GM19239 (cell line): ENCODE data around the gene ETV3L.

Experiments
- DNase-seq: peaks from one replicate; pipeline ENCODE4 v3.0.0; 2011; ENCODE audit warnings: low spot score; ENCODE audit not compliant: insufficient read length
- FAIRE-seq: peaks from 2 replicates; lab custom pipeline; 2011; peaks lifted over from hg19 to GRCh38; lab: Jason Lieb, UNC

Gene ETV3L

GRCh38 chr1:157099633-157100009 lies at the start of gene ETV3L:
Gene ETV3L, minus strand, starts transcription at chr1:157099808. Its CDS starts 285 bp downstream, at chr1:157099523.
- no peak for FAIRE-seq
- no peak for DNase-seq

- FAIRE-seq = no peak
- DNase-seq = no peak
Observed at GRCh38 chr1:157147906-157148700, 48.5 kb upstream of the ETV3L start.

DNA sequence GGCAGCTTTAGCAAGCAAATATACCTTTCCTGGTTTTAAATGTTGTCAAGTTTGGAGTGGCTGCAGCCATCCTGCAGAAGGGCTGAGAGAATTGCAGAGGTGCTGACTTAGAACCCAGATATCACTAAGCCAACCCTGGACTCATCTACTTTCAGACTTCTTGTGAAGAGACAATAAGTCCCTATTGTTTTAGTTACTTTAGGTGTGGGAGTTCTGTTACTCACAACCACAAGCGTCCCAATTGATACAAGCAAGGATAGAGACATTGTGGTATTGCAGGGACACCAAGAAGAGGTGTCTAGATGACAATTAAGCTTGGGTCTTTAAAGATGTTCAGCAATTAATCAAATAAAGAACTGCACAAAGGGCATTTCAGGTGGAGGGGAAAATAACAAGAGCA lies 47.4 kb upstream of the ETV3L start:
- no peak for DNase-seq
- FAIRE-seq = no peak

GRCh38 chr1:157146244-157146643 lies 46.6 kb upstream of the ETV3L start:
- FAIRE-seq = no peak
- no peak for DNase-seq

- no peak for DNase-seq
- no peak for FAIRE-seq
Observed at GRCh38 chr1:157145076-157145475, 45.5 kb upstream of the ETV3L start.

DNA sequence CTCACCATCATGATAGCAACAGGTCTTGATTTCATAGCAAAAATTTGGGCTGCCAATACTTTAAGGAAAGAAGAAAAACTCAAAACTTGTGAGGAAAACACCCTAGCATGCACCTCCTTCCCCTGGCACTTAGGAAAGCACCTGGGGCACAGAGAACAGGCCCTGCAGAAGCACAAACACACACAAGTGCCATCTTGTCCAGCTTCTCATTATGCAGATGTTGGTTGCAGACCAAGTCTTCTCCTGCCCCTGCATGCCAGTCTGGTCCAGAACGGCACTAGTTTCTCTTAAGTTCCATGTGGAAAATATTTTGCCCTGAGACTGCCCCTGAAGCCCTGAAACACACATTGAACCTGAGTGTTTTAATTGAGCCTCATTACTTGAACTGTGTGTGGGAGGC lies 44.9 kb upstream of the ETV3L start:
- no peak for FAIRE-seq
- DNase-seq = no peak

DNA sequence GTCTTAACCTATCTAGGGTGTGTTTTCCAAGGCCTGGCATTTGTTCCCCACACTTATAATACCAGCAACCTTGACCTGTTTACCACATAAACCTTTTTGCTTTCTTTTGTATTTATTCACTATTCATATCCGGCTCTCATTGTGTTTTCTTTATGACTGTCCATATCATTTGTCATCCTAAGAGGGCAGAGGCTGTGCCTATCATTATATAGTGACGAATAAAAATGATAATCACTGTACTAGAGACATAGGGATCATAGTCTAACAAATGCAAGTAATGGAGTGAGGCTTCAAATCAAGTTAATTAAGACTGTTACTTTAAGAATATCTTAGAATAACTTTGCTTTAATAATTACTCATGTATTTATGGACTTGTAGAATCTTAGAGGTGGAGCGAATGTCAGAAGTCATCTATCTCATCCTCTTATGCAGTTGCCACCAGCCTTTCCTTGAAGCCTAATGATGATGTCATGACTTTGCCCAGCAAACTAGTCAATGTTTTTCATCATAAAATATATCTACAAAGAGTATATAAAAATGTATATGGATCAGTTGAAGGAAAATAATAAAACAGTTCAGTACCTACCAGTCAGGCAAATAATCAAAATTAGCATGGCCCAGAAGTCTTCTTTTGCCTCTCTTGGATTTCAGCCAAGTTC lies 43.3 kb upstream of the ETV3L start:
- DNase-seq (no peak), FAIRE-seq (no peak)

DNA sequence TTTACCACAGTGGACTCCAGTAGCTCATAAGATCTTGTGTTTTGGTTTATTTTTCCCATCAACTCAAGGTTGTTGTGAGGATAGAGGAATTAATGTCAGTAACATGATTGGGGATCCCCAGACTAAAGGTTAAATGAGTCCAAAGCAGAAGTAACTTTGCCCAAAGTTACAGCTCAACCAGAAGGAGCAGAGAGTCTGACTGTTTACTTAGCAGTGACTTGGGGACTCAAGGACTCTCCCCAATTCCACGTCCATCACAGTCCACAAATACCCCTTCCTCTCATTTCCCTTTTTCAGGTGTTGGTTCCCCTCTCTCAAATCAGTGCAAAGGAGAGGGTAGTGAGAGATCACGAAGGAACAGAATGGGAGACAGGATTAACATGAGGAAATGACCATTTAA lies 42.6 kb upstream of the ETV3L start:
- FAIRE-seq (no peak), DNase-seq (no peak)

GRCh38 chr1:157141212-157141855 lies 41.7 kb upstream of the ETV3L start:
- no peak for DNase-seq
- no peak for FAIRE-seq

DNA sequence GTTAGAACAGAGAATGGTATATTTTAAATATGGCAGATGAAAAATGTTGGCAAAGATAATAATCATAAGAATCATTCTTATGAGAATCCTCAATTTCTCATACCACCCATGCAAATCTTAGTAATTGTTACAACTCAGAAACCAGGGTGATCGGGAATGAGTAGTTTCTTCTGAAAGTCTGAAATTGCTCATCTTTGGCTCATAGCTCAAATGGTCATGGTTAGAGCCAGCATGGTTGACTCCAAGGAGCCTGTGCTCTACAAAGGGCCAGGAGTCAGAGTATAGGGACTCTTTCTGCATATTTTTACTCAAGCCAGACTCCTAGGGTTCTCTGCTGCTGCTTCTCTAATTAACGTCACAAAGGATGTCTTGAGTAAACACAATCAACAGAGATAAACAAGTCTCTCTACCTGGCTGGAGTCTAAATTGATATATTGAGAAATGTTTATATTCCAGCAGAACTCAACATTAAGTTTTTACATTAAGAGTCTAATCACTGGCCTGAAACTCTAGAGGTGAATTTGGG lies 40.5 kb upstream of the ETV3L start:
- FAIRE-seq (no peak), DNase-seq (no peak)

DNA sequence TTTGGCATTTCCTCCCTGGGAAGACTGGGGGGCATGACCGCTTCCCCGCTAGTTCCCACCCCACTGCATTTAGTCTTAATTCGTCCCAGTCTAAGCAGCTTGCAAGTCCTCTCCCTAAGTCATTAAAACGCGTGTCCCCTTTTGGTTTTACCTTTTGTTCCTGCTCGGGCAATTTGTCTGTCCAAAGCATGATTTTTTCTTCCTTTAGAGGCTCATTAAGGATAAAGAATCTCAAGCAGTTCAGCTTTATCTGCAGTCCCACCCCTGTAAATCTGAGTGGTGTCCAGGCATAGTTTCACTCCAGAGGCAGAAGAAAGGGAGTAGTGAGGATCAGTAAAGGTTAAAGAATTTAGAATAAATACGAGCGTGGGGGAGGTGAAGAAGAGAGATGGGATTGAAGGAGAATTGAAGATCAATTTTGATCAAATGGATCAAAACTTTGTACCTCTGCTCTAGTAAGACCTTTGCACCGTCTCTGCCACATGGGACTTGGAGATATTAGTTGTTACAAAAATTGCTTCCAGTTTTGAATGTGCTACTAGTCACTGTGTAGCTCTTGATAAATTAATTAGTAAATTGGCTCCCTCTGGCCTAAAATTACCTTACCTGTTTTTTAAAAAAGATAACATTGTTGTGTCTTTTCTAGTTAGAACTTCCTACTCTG lies 39.6 kb upstream of the ETV3L start:
- DNase-seq = no peak
- no peak for FAIRE-seq

DNA sequence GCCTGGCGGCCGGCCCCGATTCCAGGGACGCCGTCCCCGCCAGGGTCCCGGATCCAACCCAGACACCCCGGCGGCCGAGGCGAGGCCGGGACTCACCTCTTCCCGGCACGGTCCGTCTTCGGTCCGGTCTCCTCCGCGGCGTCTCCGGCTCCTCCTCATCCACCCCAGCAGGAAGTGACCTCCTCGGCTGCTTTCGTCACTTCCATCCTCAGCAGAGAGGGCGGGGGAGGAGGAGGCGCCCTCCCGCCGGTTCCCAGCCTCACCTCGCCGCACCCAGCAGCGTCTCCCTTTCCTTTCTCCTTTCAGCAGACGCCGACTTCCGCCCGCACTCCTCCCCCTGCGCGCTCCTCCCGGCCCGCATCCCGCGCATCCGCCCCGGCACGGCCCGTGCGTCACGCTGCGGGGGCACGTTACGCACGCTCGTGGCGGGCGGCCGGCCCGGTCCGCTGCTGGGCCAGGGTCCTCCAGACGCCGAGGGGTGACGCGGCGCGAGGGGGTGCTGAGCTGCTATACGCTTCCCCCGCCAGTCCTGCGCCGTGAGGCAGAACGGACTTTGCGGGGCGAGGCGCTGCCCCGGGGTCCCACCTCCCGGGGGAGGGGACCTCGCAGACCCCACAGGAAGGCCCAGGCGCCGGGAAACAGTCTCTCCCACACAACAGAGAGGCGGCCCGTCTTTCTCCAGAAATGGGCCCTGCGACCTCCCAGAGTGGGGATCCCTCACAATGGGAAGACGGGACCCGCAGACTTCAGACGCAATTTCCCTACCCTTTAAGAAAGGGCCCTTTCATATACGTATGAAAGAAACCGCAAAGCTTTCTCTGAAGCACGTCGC lies 38.8 kb upstream of the ETV3L start, which contains the start of gene ETV3:
Gene ETV3, minus strand, starts transcription at position 176 of the 832 bp plus-strand sequence. CDS start 2,043 bp downstream, outside the sequence.
- FAIRE-seq (peak; percentile 93), DNase-seq (peak; percentile 90)

- FAIRE-seq (no peak), DNase-seq (no peak)
Observed at GRCh38 chr1:157137408-157138219, 38.0 kb upstream of the ETV3L start.

DNA sequence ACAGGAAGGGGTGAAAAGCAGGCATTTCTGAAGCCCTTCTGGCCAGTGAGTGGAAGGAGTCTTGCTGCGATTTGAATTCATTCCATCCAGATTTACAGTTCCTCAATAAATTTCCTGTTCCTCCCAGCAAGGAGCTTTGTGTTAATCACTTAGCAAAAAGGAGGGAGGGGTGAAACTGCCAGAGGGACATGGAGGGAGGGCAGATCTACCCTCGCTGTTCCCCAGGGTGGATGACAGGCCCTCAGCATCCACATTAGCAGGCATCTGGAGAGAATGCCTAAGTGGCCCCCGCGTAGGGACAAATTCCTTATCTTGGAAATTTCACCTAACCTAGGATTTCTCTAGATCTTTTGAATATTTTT lies 37.4 kb upstream of the ETV3L start:
- FAIRE-seq (no peak), DNase-seq (no peak)

- no peak for FAIRE-seq
- DNase-seq = no peak
Observed at GRCh38 chr1:157136133-157136532, 36.5 kb upstream of the ETV3L start.

DNA sequence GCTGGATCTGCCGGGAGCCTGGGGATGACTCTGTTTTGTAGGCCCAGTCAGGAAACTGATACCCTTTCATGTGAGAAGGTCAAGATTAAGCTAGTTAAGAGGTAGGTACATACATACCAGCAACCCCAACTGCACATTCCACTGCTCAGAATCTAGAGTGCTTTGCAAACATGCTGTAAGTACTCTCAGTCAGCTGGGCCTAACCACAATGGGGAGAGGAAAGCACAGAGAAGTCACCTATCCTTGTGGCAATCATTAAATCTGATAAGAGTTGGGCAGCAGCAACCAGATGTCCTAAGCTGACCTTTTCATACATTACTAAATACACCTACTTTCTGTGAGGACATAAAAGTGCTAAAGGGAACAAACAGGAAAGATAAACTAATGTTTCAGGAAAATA lies 36.0 kb upstream of the ETV3L start:
- FAIRE-seq = no peak

GRCh38 chr1:157135070-157135469 lies 35.5 kb upstream of the ETV3L start:
- no peak for FAIRE-seq
- no peak for DNase-seq

More for the DNA sequence above, 36.0 kb upstream of the ETV3L start:
- DNase-seq = no peak

GRCh38 chr1:157134442-157134841 lies 34.8 kb upstream of the ETV3L start:
- DNase-seq (no peak), FAIRE-seq (no peak)

DNA sequence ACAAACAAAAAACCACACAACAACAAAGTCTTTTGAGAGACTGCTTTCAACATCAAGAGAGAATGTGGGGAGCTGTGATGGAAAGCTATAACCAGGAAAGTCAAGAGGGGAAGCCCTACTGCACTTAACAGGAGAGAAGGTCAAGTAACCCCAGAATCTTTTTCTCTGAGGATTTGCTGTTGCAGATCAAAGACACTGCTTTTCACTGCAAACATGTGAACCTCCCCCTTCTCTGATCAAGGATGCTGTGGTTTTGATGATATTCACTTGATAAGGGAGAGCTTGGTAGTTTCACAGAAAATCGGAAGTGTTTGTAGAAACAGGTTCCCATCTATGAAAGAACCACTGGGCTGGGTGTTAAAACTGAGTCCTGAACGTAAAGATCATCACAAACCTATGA lies 33.8 kb upstream of the ETV3L start:
- FAIRE-seq (no peak), DNase-seq (no peak)
